ENCODE data around the gene HSPA12A.

HSPA12A gene

GRCh38 chr10:116741391-116742351 lies 695 bp downstream of the HSPA12A start:
- peak overlapping the region; percentile 68 for H3K4me3 ChIP-seq (ENCODE audit: low read depth, low read length)
- no peak for DNase-seq (ENCODE audit: low read depth, low spot score)
- POLR2A ChIA-PET, result interaction anchor here (0.8 to 1.4 kb wide), 3 partner anchors 19 to 32 kb away, joined by 3 read pairs; no protein-coding TSS in a partner anchor
- CTCF ChIA-PET, result interaction anchor here (0.6 to 2.4 kb wide), 5 partner anchors 46 to 54 kb away, joined by 3 to 7 read pairs (median 3); no protein-coding TSS in a partner anchor
- TF ChIP-seq CTCF (IDR thresholded peaks at IDR 0.05; ENCODE audit: insufficient read depth, low read length, missing control alignments), result no peak

DNA sequence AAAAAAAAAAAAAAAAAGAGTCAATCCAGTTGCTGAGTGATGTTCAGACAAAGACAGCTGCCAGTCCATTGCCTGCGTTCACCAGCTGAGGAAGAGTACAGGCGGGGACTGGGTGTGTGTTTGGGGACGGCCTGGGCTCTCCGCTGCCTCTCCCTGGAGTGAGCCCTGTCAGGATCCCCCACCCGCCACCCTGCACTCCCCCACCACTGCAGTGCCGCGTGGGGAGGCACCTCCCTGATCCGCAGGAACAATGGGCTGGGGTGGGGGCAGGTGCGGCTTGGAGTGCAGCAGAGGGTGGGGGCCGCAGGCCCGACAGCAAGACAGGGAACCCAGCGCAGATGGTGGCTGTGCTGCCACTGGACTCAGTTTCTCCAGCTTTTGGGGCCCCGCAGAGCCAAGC lies 1.4 kb downstream of the HSPA12A start:
- TF ChIP-seq CTCF (IDR thresholded peaks at IDR 0.05; ENCODE audit: insufficient read depth, low read length, missing control alignments), result no peak
- ChIA-PET CTCF (interaction anchor here (0.6 to 2.4 kb wide), 5 partner anchors 47 to 58 kb away, joined by 3 to 7 read pairs (median 3); no protein-coding TSS in a partner anchor), POLR2A (no interaction called here)
- no peak for DNase-seq (ENCODE audit: low read depth, low spot score)
- peak overlapping the region; percentile 68 for H3K4me3 ChIP-seq (ENCODE audit: low read depth, low read length)

GRCh38 chr10:116738339-116738738 lies 4.0 kb downstream of the HSPA12A start:
- CTCF ChIA-PET, result interaction anchor here (1.5 kb wide), 1 partner anchor 9 kb away, joined by 3 read pairs; no protein-coding TSS in a partner anchor
- no peak overlapping the region for H3K4me3 ChIP-seq (ENCODE audit: low read depth, low read length)
- POLR2A ChIA-PET, result no interaction called here
- no peak for DNase-seq (ENCODE audit: low read depth, low spot score)
- no peak for TF ChIP-seq CTCF (IDR thresholded peaks at IDR 0.05; ENCODE audit: insufficient read depth, low read length, missing control alignments)

GRCh38 chr10:116737627-116738327 lies 4.6 kb downstream of the HSPA12A start:
- ChIA-PET CTCF (interaction anchor here (0.9 to 1.5 kb wide), 5 partner anchors 9 to 49 kb away, joined by 3 to 4 read pairs (median 3); no protein-coding TSS in a partner anchor), POLR2A (no interaction called here)
- no peak for DNase-seq (ENCODE audit: low read depth, low spot score)
- TF ChIP-seq CTCF (IDR thresholded peaks at IDR 0.05; ENCODE audit: insufficient read depth, low read length, missing control alignments), result peak; percentile 50
- H3K4me3 ChIP-seq (ENCODE audit: low read depth, low read length), result no peak overlapping the region

DNA sequence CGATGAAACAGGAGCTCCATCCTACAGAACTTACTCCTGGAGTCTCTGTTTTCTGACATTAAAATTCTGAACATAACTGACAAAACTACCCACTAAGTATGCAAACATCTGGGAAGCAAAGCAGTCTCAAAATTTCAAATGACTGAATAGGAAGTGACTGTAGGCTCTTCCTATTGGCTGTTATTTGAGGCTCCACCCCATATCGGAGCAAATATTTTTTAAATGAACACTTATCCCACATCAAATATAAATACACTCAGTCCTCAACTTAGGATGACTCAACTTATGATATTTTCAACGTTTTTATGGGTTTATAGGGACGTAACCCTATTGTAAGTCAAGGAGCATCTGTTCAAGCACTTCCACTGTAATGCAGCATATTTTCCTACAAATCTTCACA lies 8.8 kb downstream of the HSPA12A start:
- ChIA-PET CTCF (interaction anchor here (0.9 to 2.0 kb wide), 3 partner anchors 13 to 55 kb away, joined by 3 to 17 read pairs (median 3); no protein-coding TSS in a partner anchor), POLR2A (no interaction called here)
- peak; percentile 44 for DNase-seq (ENCODE audit: low read depth, low spot score)
- no peak for TF ChIP-seq CTCF (IDR thresholded peaks at IDR 0.05; ENCODE audit: insufficient read depth, low read length, missing control alignments)
- H3K4me3 ChIP-seq (ENCODE audit: low read depth, low read length), result no peak overlapping the region

Data from AG04449 (cell line).